ENCODE data around the gene RPL36AL. TPM values are rescaled to one million over a fixed set of nuclear protein-coding genes. Genes with fewer than 3 reads are reported as not detected.

RPL36AL gene
- total RNA-seq, 1 experiment from 2014 or later, result 207 TPM

GRCh38 chr14:49607583-49607982, 12.8 kb downstream of the RPL36AL start:
- no peak overlapping the region for H4K8ac ChIP-seq (replicated peaks; ENCODE audit: insufficient read length, low read depth, low read length)
- H3K79me2 ChIP-seq (ENCODE audit: insufficient read depth, low read length), result no peaks in the 10 kb centered on the region
- H2BK20ac ChIP-seq (ENCODE audit: low read depth, low read length, poor library complexity, severe bottlenecking), result no peak overlapping the region
- no peak overlapping the region for H3K4me3 Mint-ChIP-seq
- DNase-seq, result no peak
- no peak overlapping the region for H2BK15ac ChIP-seq (ENCODE audit: low read depth, low read length)
- no peaks in the 10 kb centered on the region for H3K27me3 ChIP-seq (ENCODE audit: insufficient read depth, low read length)
- H3K27ac Mint-ChIP-seq, result no peak overlapping the region
- H4K5ac ChIP-seq (ENCODE audit: insufficient read length, low read depth, low read length), result no peak overlapping the region
- no peak overlapping the region for H3K23ac ChIP-seq (ENCODE audit: insufficient read length, low read depth, low read length)
- no peaks in the 10 kb centered on the region for H3K23me2 ChIP-seq (ENCODE audit: insufficient read length, low read depth, low read length, poor library complexity, severe bottlenecking)
- no peak overlapping the region for H3K14ac ChIP-seq (ENCODE audit: insufficient read depth, low read length)
- H3K9ac ChIP-seq (ENCODE audit: extremely low read depth, insufficient read length, low read length), result no peak overlapping the region
- no peaks in the 10 kb centered on the region for H3K4me1 ChIP-seq (ENCODE audit: insufficient read depth, low read length)
- no peaks in the 10 kb centered on the region for H3K9me3 ChIP-seq (ENCODE audit: control insufficient read depth, low read depth, low read length)
- H3K4me2 ChIP-seq (ENCODE audit: insufficient read depth, insufficient read length, low read length), result no peak overlapping the region
- no peak overlapping the region for H3K4ac ChIP-seq (ENCODE audit: low read depth, low read length)
- H2AFZ ChIP-seq (ENCODE audit: low read length), result no peak overlapping the region
- peaks cover 3 to 6% of the 10 kb centered on the region in 2 experiments; a peak in 2 of 4 replicates for H3K4me1 Mint-ChIP-seq
- no peaks in the 10 kb centered on the region for H3K27me3 Mint-ChIP-seq (ENCODE audit: low read depth)
- no peak overlapping the region for H3K56ac ChIP-seq (ENCODE audit: insufficient read length, low read depth, low read length)
- no peak overlapping the region for H2BK12ac ChIP-seq (ENCODE audit: insufficient read length, low read depth, low read length)
- H4K20me1 ChIP-seq (ENCODE audit: control insufficient read depth, insufficient read depth, insufficient read length), result no peaks in the 10 kb centered on the region
- no peak overlapping the region for H2BK5ac ChIP-seq (ENCODE audit: insufficient read length, low read length)
- H3K9me3 Mint-ChIP-seq, result no peaks in the 10 kb centered on the region
- peaks cover 11 to 49% (median 35%) of the 10 kb centered on the region in 3 experiments for H3K36me3 Mint-ChIP-seq (ENCODE audit: insufficient read depth in 1 of 3, low read depth in 3 of 3)
- no CpG with 5 or more reads among the region's 6 CpGs for WGBS (ENCODE audit: extremely low coverage, insufficient read length, low lambda C conversion rate)
- H3K27ac ChIP-seq (ENCODE audit: insufficient read length, low read depth, low read length), result no peak overlapping the region
- H3T11ph ChIP-seq (ENCODE audit: low read length), result no peak overlapping the region
- no peak overlapping the region for H2BK120ac ChIP-seq (ENCODE audit: low read depth, low read length, poor library complexity, severe bottlenecking)
- no peak for TF ChIP-seq CTCF (conservative IDR thresholded peaks at IDR 0.05)
- no peak overlapping the region for H4K91ac ChIP-seq (ENCODE audit: insufficient read length, low read depth, low read length)
- H3K79me1 ChIP-seq (ENCODE audit: insufficient read depth, low read depth, low read length, poor library complexity, severe bottlenecking), result no peaks in the 10 kb centered on the region
- H3K18ac ChIP-seq (ENCODE audit: insufficient read length, low read depth, low read length), result no peak overlapping the region
- no peak overlapping the region for H2AK5ac ChIP-seq (ENCODE audit: insufficient read length, low read length)
